ENCODE data around the gene CRBN.

CRBN gene

GRCh38 chr3:3179407-3180094 is at the start of gene CRBN:
Gene CRBN (minus strand): TSS chr3:3179691. CDS start chr3:3179687, 4 bp downstream.
- peak; percentile 89 for DNase-seq

- no peak for DNase-seq
Observed at GRCh38 chr3:3227640-3228039, 48.1 kb upstream of the CRBN start.

GRCh38 chr3:3221528-3221927 is 42.0 kb upstream of the CRBN start:
- DNase-seq: no peak

GRCh38 chr3:3216401-3216800 is 36.9 kb upstream of the CRBN start:
- no peak for DNase-seq

GRCh38 chr3:3212781-3213440 is 33.4 kb upstream of the CRBN start:
- DNase-seq: no peak

GRCh38 chr3:3209714-3210113 is 30.2 kb upstream of the CRBN start:
- no peak for DNase-seq

- no peak for DNase-seq
Observed at GRCh38 chr3:3209057-3209456, 29.6 kb upstream of the CRBN start.

- no peak for DNase-seq
Observed at GRCh38 chr3:3201611-3202010, 22.1 kb upstream of the CRBN start.

GRCh38 chr3:3200632-3201212 is 21.2 kb upstream of the CRBN start:
- no peak for DNase-seq

- DNase-seq: no peak
Observed at GRCh38 chr3:3199306-3199705, 19.8 kb upstream of the CRBN start.

- no peak for DNase-seq
Observed at GRCh38 chr3:3196148-3196861, 16.8 kb upstream of the CRBN start.

- DNase-seq: no peak
Observed at GRCh38 chr3:3194861-3195260, 15.4 kb upstream of the CRBN start.

GRCh38 chr3:3192286-3192675 is 12.8 kb upstream of the CRBN start:
- DNase-seq: no peak

GRCh38 chr3:3191675-3192285 is 12.3 kb upstream of the CRBN start:
- no peak for DNase-seq

GRCh38 chr3:3189961-3190360 is 10.5 kb upstream of the CRBN start:
- DNase-seq: no peak

GRCh38 chr3:3189102-3189727 is 9.7 kb upstream of the CRBN start:
- DNase-seq: no peak

- no peak for DNase-seq
Observed at GRCh38 chr3:3184876-3185275, 5.4 kb upstream of the CRBN start.

GRCh38 chr3:3180456-3180855 is 965 bp upstream of the CRBN start:
- no peak for DNase-seq

GRCh38 chr3:3178498-3179328 is 778 bp downstream of the CRBN start:
- no peak for DNase-seq

- DNase-seq: no peak
Observed at GRCh38 chr3:3177861-3178497, 1.5 kb downstream of the CRBN start.

GRCh38 chr3:3172627-3173026 is 6.9 kb downstream of the CRBN start:
- DNase-seq: no peak

Measured in activated CD4-positive, CD25-positive, alpha-beta regulatory T cell treated with anti-CD3 and anti-CD28 coated beads, Interleukin-2, amount 50 U/mL, for 72 hours (primary cell).